Measurements from ENCODE around the gene ZNF428.

- TF ChIP-seq CTCF (IDR thresholded peaks at IDR 0.05; ENCODE audit: low read depth, low read length, poor library complexity, severe bottlenecking) (no peak), EZH2phosphoT487 (IDR thresholded peaks at IDR 0.05; ENCODE audit: borderline replicate concordance, low read length) (no peak)
Observed at GRCh38 chr19:43656436-43656835, 37.0 kb upstream of the ZNF428 start.
